Effector memory CD8-positive, alpha-beta T cell (primary cell): ENCODE data around the gene AIP.
"Not testable (repeated sequence)": the region's sequence is repeated elsewhere in the genome, so short reads cannot be mapped to it uniquely, and the experiment has no call there.

Experiments
- ATAC-seq: fragments of 150-1000 bp; cut with Tn5 transposase; replicated peaks from 2 replicates; pipeline ENCODE4 v1.10.0; 2021; ENCODE audit warnings: mild to moderate bottlenecking, moderate library complexity
- DNase-seq, 3 experiments: peaks; one replicate each; pipeline ENCODE4 v3.0.0; 2021
- H3K27ac Mint-ChIP-seq, 2 donors: one replicate each; pipeline ENCODE4 v1.8.0; 2022; ENCODE audit warnings: mild to moderate bottlenecking in 2 of 2, mixed read lengths in 2 of 2, moderate library complexity in 2 of 2
- H3K27me3 Mint-ChIP-seq, 2 donors: one replicate each; pipeline ENCODE4 v1.8.0; 2022; ENCODE audit warnings: mixed read lengths in 2 of 2
- H3K36me3 Mint-ChIP-seq: one replicate; pipeline ENCODE4 v1.8.0; 2022; ENCODE audit warnings: mild to moderate bottlenecking, moderate library complexity, mixed read lengths; ENCODE audit not compliant: insufficient read depth
- H3K4me1 Mint-ChIP-seq, 2 donors: one replicate each; pipeline ENCODE4 v1.8.0; 2022; ENCODE audit warnings: low read depth in 2 of 2, mixed read lengths in 2 of 2
- H3K4me3 Mint-ChIP-seq, 2 donors: one replicate each; pipeline ENCODE4 v1.8.0; 2022; ENCODE audit warnings: mild to moderate bottlenecking in 2 of 2, mixed read lengths in 2 of 2, moderate library complexity in 2 of 2
- H3K9me3 Mint-ChIP-seq, 2 donors: one replicate each; pipeline ENCODE4 v1.8.0; 2022; ENCODE audit warnings: mixed read lengths in 2 of 2

Gene AIP

DNA sequence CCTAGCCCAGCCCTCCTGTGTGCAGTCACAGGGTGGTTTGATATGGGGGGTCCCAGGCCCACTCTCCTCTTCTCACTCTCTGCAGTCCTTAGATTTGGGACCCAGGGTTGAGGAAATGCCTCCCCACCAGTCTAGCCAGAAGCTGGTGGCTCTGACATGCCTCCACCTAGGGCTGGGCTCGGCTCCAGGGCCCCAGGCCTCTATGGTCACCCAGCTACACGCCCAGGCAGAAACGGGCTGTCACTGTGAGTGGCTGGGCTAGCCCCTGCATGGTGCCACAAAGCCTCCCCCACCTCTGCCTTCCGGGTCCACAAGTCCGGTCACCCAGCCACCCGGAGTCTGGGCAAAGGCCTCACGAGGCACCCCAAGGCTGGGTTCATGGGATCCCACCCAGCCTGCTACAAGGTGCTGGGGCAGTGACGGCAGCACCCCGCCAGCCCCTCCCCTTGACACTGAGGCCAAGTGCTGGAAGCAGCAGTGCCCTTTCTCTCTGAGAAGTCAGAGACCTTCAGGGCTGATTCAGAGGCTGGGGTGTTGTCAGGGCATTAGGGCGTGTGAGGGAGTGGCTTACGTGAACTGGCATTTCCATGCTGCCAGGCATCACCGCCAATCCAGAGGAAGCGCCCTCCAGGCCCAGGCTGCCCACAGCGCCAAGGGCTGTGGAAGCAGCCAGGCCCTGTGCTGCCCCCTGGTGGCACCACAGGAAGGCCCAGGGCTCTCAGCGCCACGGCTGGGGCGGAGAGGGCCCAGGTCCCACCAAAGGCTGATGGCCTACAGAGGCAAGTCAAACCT lies 23.0 kb downstream of the AIP start:
- peaks cover 72% of the 10 kb centered on the region for H3K36me3 Mint-ChIP-seq
- ATAC-seq (peak; percentile 58), DNase-seq (peak; percentile 86 to 90 (median 88))
- H3K4me1 Mint-ChIP-seq = peaks cover 43 to 50% of the 10 kb centered on the region in 2 donors
- peak overlapping the region; percentile 95 to 98 for H3K4me3 Mint-ChIP-seq
- H3K9me3 Mint-ChIP-seq = no peaks in the 10 kb centered on the region
- H3K27ac Mint-ChIP-seq = peak overlapping the region; percentile 98 to 99
- peaks cover under 1 to 2% of the 10 kb centered on the region in 2 donors for H3K27me3 Mint-ChIP-seq

DNA sequence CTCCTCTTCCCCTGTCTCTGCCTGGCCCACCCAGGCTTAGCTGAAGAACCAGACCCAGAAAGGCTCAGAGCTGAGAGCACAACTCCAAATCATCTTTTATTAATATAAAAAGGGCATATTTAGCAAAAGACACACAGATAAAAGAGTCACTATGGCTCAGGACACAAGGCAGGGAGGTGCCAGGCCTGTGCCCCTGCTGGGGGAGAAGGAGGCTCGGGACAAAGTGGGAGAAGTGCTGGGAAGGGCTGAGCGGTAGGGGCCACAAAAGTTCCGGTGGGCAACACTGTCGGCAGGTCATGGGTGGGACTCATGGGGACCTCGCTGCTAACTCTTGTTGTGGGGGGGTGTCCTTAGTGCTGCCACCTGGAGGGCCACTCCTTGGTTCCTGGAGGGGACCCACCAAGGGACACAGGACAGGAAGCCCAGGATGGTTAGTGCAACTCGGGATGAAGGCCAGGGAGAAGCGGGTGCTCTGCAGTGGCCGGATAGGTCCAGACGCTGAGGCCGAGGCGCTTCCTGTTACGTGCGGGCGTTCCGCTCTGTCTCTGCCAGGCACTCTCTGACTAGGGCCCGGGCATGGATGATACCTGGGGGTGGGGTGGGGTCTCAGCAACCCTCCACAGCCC lies 23.7 kb downstream of the AIP start:
- peak overlapping the region; percentile 98 to 99 for H3K27ac Mint-ChIP-seq
- DNase-seq (no peak), ATAC-seq (no peak)
- peaks cover 7 to 8% of the 10 kb centered on the region in 2 donors for H3K27me3 Mint-ChIP-seq
- peak overlapping the region; percentile 95 to 98 for H3K4me3 Mint-ChIP-seq
- H3K9me3 Mint-ChIP-seq = no peaks in the 10 kb centered on the region
- peaks cover 37 to 45% of the 10 kb centered on the region in 2 donors for H3K4me1 Mint-ChIP-seq
- peaks cover 65% of the 10 kb centered on the region for H3K36me3 Mint-ChIP-seq

DNA sequence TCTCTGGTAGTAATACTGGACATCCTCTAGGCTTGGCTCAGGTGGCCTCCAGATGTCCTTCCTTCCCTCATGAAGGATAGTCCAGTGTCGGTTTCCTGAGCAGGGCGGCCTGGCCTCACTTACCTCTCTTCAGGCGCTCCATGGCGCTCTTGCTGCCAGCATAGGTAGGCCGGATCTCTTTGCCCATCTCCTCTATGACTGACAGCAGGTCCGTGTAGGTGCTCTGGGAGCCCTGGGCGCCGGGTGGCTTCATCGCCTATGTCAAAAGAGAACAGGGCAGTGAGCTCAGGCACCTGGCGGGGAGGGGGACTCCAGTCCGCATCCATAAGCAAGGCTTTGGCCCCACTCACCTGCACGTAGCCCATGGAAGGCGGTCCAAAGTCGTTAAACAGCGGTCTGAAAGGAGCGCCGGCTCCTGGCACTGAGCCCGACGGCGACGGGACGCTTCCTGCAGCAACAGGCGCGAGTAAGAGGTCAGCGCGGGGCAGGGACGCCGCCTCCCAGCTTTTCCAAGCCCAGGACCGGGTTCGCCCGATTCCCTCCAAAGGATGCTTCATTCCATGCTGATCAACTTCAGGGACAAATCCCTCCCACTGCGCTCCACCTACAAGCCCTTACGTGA lies 24.5 kb downstream of the AIP start:
- Mint-ChIP-seq H3K36me3 (peaks cover 58% of the 10 kb centered on the region), H3K9me3 (no peaks in the 10 kb centered on the region), H3K27ac (peak overlapping the region; percentile 97 to 99), H3K4me1 (peaks cover 37 to 45% of the 10 kb centered on the region in 2 donors), H3K27me3 (peaks cover 7 to 8% of the 10 kb centered on the region in 2 donors), H3K4me3 (peak overlapping the region; percentile 95 to 98)
- no peak for ATAC-seq
- no peak for DNase-seq

DNA sequence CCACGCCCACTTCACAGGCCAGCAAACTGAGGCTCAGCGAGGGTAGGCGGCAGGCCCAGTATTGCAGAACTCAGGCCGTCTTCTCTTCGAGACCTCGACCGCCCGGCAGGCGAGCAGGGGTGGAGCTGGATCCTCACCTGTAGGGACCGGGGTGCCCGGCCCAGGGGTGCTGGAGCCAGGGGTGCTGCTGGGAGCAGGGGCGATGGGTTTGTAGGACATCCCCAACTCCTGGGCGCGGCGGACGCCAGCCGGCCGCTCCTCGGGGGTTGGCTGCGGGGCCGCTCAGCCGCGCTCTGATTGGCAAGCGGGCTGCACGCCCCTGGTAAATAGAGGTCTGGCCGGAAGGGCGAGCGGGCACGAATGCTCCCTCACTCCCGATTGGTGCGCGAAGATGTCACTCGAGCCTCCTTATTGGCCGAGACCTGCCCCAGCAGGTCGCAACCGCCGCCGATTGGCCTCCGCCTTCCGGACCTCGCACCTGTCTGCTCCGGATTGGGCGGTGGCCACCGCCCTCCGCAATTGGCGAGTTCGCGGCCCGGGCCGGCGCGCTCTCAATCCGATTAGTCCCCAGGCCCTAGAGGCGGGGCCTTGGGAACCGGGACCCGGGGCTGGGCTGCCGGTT lies 25.1 kb downstream of the AIP start, which contains the start of gene CDK2AP2:
Gene CDK2AP2, minus strand, starts transcription at position 299 of the 622 bp plus-strand sequence. Its CDS starts 80 bp downstream, at position 219.
- peak; percentile 89 to 95 (median 91) for DNase-seq
- Mint-ChIP-seq H3K4me3 (peak within 1 kb of the TSS; percentile 95 to 98), H3K9me3 (no peaks in the 10 kb centered on the region), H3K27me3 (peaks cover 7 to 8% of the 10 kb centered on the region in 2 donors), H3K36me3 (peaks cover 52% of the 10 kb centered on the region), H3K4me1 (peaks cover 34 to 40% of the 10 kb centered on the region in 2 donors), H3K27ac (peak within 1 kb of the TSS; percentile 97 to 99)
- peak; percentile 66 for ATAC-seq

DNA sequence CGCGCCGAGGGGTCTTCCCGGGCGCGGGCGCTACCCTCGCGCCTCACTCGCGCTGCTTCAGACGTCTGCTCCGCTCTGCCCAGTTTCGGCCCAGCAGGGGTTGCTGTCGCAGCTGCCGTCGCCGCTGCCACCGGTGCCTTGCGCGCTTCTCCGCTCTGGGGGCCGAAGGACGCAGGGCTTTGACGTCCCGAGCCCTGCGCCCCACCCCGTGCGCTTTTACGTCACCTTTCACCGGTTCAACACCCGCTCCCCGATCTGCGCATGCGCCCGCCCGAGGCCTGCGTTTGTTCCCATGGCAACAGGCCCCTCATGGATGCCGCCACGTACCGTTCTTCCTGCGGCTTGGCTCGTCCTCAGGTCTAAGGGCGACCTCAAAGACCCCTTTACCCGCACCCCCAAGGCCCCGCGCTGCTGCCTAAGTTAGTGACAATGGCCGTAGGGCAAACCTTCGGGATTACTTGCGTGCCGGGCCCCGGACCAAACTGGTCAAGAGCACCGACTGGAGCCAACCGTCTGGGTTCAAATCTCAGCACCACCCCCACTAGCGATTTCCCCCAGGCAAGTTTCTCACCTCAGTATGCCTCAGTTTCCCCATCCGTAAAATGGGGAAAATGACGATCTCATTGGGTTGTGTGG lies 25.8 kb downstream of the AIP start:
- ATAC-seq (peak; percentile 42), DNase-seq (peak; percentile 98 to 100 (median 98))
- Mint-ChIP-seq H3K9me3 (no peaks in the 10 kb centered on the region), H3K27me3 (peaks cover 7 to 12% of the 10 kb centered on the region in 2 donors), H3K4me3 (peak overlapping the region; percentile 95 to 98), H3K27ac (peak overlapping the region; percentile 97 to 99), H3K36me3 (peaks cover 46% of the 10 kb centered on the region), H3K4me1 (peaks cover 28 to 35% of the 10 kb centered on the region in 2 donors)

DNA sequence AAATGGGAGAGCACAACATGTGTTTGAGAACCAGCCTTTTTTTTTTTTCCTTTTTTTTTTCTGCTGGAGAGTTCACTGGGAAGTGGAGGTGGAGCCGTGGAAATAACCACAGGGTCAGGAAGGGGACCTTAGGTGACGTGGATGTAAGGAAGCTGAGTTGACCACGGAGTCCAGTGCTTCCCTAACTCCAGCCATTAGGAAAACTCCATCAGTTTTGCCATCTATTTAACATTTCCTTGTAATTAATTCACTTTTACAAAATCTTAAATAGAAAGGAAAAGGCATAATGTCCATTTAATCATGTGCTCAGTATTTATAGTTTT lies 27.2 kb downstream of the AIP start:
- H3K27me3 Mint-ChIP-seq = peaks cover 20 to 26% of the 10 kb centered on the region in 2 donors
- no peak overlapping the region for H3K27ac Mint-ChIP-seq
- no peaks in the 10 kb centered on the region for H3K9me3 Mint-ChIP-seq
- H3K36me3 Mint-ChIP-seq = peaks cover 39% of the 10 kb centered on the region
- no peak for ATAC-seq
- peak overlapping the region in 1 of 2 donors; percentile 95 for H3K4me3 Mint-ChIP-seq
- no peak for DNase-seq
- H3K4me1 Mint-ChIP-seq = peaks cover 28 to 32% of the 10 kb centered on the region in 2 donors

DNA sequence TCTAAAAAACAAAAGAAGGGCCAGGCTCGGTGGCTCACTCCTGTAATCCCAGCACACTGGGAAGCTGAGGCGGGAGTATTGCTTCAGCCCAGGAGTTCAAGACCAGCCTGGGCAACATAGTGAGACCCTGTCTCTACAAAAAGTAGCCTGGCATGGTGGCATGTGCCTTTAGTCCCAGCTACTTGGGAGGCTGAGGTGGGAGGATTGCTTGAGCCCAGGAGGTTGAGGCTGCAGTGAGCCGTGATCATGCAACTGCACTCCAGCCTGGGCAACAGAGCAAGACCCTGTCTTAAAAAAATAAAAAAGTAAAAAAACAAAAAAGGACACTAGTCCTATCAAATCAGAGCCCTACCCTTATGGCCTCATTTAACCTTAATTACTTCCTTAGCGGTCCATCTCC lies 28.7 kb downstream of the AIP start:
- Mint-ChIP-seq H3K27me3 (peaks cover 30 to 33% of the 10 kb centered on the region in 2 donors), H3K36me3 (peaks cover 27% of the 10 kb centered on the region), H3K4me1 (peaks cover 16 to 20% of the 10 kb centered on the region in 2 donors)
- not testable (repeated sequence) for DNase-seq, ATAC-seq, H3K27ac Mint-ChIP-seq, H3K4me3 Mint-ChIP-seq, H3K9me3 Mint-ChIP-seq

DNA sequence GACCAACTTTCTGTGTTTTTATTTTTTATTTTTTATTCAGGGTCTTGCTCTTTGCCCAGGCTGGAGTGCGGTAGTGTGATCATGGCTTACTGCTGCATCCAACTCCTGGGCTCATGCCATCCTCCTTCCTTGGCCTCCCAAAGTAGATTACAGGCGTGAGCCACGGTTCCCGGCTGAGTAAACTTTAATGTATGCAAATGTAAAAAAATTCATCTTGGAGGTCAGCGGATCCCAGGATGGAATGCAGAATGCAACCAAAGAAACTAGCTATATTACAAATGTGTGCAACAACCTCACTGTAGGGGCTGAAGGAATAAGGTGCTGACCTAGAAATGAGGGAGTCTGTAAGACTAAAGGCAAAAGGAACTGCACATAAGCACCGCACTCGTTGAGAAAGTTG lies 31.3 kb downstream of the AIP start:
- H3K4me1 Mint-ChIP-seq = peaks cover 2% of the 10 kb centered on the region in 2 donors
- peaks cover 7% of the 10 kb centered on the region for H3K36me3 Mint-ChIP-seq
- DNase-seq = no peak
- no peak for ATAC-seq
- H3K27ac Mint-ChIP-seq = no peak overlapping the region
- H3K27me3 Mint-ChIP-seq = peaks cover 30 to 41% of the 10 kb centered on the region in 2 donors
- no peak overlapping the region for H3K4me3 Mint-ChIP-seq
- no peaks in the 10 kb centered on the region for H3K9me3 Mint-ChIP-seq

DNA sequence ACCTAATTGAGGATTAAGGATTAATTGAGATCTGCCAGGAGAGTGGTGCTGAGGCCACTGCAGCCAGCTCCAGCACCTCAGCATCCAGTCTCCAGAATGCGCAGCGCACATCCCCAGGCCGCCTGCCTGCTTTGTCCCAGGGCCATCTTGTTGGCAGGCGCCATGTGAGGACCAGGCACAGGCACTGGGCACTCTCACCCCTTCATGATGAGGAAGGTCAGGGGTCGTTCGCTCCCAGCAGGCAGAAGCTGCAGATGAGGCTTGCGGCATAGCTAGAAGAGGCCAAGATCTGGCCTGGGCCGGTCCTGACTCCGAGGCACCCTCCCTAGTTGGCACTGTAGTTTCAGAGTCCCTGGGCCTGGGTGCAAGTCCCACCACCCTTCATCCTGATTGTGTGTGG lies 34.0 kb downstream of the AIP start:
- H3K27me3 Mint-ChIP-seq = peaks cover 22 to 42% of the 10 kb centered on the region in 2 donors
- DNase-seq = no peak
- peaks cover 3% of the 10 kb centered on the region for H3K36me3 Mint-ChIP-seq
- no peak overlapping the region for H3K4me3 Mint-ChIP-seq
- ATAC-seq = no peak
- H3K27ac Mint-ChIP-seq = no peak overlapping the region
- no peaks in the 10 kb centered on the region for H3K9me3 Mint-ChIP-seq
- no peaks in the 10 kb centered on the region for H3K4me1 Mint-ChIP-seq

DNA sequence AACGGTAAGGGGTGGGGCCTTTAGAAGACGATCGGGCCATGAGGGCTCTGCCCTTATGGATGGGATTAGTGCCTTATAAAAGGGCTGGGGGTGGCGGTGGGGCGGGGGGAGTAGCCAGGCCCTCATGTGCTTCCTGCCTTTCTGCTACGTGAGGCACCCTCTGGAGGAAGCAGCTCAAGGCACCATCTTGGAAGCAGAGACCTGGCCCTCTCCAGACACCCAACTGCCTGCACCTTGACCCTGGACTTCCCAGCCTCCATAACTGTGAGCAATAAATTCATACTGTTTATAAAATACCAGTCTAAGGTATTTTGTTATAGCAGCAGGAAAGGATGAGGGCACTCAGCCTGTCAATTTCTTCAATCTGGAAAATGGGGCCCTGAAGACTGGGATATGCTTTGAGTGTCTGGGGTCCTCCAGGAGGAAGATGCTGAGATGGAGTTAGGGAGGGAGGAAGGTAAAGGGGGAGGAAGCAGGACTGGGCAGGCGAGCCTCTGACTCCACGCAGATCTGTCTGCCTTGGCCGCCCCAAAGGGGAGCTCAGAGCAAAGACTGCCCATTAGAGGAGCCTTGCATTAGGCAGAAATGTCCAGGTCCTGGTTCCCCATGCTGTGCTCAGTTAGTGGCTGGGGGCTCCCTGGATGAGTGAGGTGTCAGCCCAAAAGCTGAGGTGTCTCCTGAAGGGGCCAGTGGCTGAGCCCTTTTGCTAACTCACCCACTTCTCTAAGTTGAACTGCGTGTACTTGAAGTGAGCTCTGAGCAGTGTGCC lies 35.1 kb downstream of the AIP start:
- peak overlapping the region in 1 of 2 donors; percentile 23 for H3K27ac Mint-ChIP-seq
- ATAC-seq = no peak
- H3K27me3 Mint-ChIP-seq = peaks cover 22 to 49% of the 10 kb centered on the region in 2 donors
- H3K36me3 Mint-ChIP-seq = peaks cover 3% of the 10 kb centered on the region
- H3K9me3 Mint-ChIP-seq = no peaks in the 10 kb centered on the region
- no peaks in the 10 kb centered on the region for H3K4me1 Mint-ChIP-seq
- no peak overlapping the region for H3K4me3 Mint-ChIP-seq
- DNase-seq = no peak

DNA sequence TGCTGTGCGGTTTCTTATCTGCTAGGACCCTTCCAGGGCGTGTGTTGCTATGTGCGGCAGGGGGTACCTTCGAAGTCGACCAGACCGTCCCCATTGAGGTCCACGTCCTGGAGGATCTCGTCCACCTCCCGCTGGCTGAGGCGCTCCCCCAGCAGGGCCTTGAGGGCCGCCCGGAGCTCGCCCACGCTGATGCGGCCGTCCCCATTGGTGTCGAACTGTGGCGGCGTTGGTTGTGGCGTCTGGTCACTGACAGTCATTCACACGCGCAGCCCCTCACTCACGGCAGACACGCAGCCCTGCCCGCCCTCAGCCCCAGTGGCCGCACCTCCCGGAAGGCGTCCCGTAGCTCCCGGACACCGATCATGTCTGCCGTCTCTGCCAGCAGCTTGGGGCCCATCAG lies 36.9 kb downstream of the AIP start:
- H3K36me3 Mint-ChIP-seq = peaks cover 3% of the 10 kb centered on the region
- ATAC-seq (no peak), DNase-seq (no peak)
- H3K4me3 Mint-ChIP-seq = no peak overlapping the region
- H3K27me3 Mint-ChIP-seq = peaks cover 7 to 44% of the 10 kb centered on the region in 2 donors
- H3K27ac Mint-ChIP-seq = no peak overlapping the region
- no peaks in the 10 kb centered on the region for H3K4me1 Mint-ChIP-seq
- no peaks in the 10 kb centered on the region for H3K9me3 Mint-ChIP-seq
